K562 (cell line): Measurements from ENCODE around the gene CRADD.

Source experiments
- CTBP1 ChIP-seq: fragments of 450-650 bp; IDR thresholded peaks from 2 replicates; pipeline ENCODE4 v1.6.1; 2016; ENCODE audit warnings: borderline replicate concordance
- HMG20B ChIP-seq: fragments of 250-450 bp; sonication (Bioruptor Pico); IDR thresholded peaks from 2 replicates; pipeline ENCODE4 v1.5.0; 2021; ENCODE audit warnings: mild to moderate bottlenecking
- KLF16 ChIP-seq: IDR thresholded peaks from 2 replicates; pipeline ENCODE4 v1.6.1; 2016; ENCODE audit warnings: antibody characterized with exemption
- MECOM ChIP-seq: fragments of 250-450 bp; sonication (Bioruptor Pico); IDR thresholded peaks from 2 replicates; pipeline ENCODE4 v1.8.0; 2022; ENCODE audit warnings: inconsistent platforms
- PHF8 ChIP-seq: fragments of 200-600 bp; sonication (generic); IDR thresholded peaks from 2 replicates; pipeline ENCODE4 v1.6.1; 2012; ENCODE audit warnings: mixed run types, mild to moderate bottlenecking, inconsistent platforms, low read length, moderate library complexity, borderline replicate concordance
- ZNF507 ChIP-seq: conservative IDR thresholded peaks from 2 replicates; pipeline ENCODE4 v1.6.1; 2017; ENCODE audit warnings: missing genetic modification characterization, missing compliant biosample characterization
- TF ChIP-seq, protein P1 (sequence below): fragments of 200-600 bp; sonication (generic); IDR thresholded peaks from one replicate; pipeline ENCODE4 v1.6.1; 2012; ENCODE audit warnings: mild to moderate bottlenecking, low read depth, low read length, inconsistent platforms

DNA sequence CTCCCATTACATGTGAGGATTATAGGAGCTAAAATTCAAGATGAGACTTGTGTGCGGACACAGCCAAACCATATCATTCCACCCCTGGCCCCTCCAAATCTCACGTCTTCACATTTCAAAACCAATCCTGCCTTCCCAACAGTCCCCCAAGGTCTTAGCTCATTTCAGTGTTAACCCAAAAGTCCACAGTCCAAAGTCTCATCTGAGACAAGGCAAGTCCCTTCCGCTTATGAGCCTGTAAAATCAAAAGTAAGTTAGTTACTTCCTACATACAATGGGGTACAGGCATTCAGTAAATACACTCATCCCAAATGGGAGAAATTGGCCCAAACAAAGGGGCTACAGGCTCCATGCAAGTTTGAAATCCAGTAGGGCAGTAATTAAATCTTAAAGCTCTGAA lies 76.1 kb downstream of the CRADD start:
- TF ChIP-seq MECOM (CRISPR knock-in tag) (no peak), ZNF507 (no peak), HMG20B (no peak), PHF8 (no peak), KLF16 (no peak), CTBP1 (no peak)
- TF ChIP-seq, protein P1, sequence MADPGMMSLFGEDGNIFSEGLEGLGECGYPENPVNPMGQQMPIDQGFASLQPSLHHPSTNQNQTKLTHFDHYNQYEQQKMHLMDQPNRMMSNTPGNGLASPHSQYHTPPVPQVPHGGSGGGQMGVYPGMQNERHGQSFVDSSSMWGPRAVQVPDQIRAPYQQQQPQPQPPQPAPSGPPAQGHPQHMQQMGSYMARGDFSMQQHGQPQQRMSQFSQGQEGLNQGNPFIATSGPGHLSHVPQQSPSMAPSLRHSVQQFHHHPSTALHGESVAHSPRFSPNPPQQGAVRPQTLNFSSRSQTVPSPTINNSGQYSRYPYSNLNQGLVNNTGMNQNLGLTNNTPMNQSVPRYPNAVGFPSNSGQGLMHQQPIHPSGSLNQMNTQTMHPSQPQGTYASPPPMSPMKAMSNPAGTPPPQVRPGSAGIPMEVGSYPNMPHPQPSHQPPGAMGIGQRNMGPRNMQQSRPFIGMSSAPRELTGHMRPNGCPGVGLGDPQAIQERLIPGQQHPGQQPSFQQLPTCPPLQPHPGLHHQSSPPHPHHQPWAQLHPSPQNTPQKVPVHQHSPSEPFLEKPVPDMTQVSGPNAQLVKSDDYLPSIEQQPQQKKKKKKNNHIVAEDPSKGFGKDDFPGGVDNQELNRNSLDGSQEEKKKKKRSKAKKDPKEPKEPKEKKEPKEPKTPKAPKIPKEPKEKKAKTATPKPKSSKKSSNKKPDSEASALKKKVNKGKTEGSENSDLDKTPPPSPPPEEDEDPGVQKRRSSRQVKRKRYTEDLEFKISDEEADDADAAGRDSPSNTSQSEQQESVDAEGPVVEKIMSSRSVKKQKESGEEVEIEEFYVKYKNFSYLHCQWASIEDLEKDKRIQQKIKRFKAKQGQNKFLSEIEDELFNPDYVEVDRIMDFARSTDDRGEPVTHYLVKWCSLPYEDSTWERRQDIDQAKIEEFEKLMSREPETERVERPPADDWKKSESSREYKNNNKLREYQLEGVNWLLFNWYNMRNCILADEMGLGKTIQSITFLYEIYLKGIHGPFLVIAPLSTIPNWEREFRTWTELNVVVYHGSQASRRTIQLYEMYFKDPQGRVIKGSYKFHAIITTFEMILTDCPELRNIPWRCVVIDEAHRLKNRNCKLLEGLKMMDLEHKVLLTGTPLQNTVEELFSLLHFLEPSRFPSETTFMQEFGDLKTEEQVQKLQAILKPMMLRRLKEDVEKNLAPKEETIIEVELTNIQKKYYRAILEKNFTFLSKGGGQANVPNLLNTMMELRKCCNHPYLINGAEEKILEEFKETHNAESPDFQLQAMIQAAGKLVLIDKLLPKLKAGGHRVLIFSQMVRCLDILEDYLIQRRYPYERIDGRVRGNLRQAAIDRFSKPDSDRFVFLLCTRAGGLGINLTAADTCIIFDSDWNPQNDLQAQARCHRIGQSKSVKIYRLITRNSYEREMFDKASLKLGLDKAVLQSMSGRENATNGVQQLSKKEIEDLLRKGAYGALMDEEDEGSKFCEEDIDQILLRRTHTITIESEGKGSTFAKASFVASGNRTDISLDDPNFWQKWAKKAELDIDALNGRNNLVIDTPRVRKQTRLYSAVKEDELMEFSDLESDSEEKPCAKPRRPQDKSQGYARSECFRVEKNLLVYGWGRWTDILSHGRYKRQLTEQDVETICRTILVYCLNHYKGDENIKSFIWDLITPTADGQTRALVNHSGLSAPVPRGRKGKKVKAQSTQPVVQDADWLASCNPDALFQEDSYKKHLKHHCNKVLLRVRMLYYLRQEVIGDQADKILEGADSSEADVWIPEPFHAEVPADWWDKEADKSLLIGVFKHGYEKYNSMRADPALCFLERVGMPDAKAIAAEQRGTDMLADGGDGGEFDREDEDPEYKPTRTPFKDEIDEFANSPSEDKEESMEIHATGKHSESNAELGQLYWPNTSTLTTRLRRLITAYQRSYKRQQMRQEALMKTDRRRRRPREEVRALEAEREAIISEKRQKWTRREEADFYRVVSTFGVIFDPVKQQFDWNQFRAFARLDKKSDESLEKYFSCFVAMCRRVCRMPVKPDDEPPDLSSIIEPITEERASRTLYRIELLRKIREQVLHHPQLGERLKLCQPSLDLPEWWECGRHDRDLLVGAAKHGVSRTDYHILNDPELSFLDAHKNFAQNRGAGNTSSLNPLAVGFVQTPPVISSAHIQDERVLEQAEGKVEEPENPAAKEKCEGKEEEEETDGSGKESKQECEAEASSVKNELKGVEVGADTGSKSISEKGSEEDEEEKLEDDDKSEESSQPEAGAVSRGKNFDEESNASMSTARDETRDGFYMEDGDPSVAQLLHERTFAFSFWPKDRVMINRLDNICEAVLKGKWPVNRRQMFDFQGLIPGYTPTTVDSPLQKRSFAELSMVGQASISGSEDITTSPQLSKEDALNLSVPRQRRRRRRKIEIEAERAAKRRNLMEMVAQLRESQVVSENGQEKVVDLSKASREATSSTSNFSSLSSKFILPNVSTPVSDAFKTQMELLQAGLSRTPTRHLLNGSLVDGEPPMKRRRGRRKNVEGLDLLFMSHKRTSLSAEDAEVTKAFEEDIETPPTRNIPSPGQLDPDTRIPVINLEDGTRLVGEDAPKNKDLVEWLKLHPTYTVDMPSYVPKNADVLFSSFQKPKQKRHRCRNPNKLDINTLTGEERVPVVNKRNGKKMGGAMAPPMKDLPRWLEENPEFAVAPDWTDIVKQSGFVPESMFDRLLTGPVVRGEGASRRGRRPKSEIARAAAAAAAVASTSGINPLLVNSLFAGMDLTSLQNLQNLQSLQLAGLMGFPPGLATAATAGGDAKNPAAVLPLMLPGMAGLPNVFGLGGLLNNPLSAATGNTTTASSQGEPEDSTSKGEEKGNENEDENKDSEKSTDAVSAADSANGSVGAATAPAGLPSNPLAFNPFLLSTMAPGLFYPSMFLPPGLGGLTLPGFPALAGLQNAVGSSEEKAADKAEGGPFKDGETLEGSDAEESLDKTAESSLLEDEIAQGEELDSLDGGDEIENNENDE = no peak
